ENCODE results near the gene FAM222B.

- TF ChIP-seq, protein P1, sequence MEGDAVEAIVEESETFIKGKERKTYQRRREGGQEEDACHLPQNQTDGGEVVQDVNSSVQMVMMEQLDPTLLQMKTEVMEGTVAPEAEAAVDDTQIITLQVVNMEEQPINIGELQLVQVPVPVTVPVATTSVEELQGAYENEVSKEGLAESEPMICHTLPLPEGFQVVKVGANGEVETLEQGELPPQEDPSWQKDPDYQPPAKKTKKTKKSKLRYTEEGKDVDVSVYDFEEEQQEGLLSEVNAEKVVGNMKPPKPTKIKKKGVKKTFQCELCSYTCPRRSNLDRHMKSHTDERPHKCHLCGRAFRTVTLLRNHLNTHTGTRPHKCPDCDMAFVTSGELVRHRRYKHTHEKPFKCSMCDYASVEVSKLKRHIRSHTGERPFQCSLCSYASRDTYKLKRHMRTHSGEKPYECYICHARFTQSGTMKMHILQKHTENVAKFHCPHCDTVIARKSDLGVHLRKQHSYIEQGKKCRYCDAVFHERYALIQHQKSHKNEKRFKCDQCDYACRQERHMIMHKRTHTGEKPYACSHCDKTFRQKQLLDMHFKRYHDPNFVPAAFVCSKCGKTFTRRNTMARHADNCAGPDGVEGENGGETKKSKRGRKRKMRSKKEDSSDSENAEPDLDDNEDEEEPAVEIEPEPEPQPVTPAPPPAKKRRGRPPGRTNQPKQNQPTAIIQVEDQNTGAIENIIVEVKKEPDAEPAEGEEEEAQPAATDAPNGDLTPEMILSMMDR (IDR thresholded peaks at IDR 0.05), result no peak
- no peak for TF ChIP-seq EP300 (IDR thresholded peaks at IDR 0.05; ENCODE audit: low read depth)
- no peak for TF ChIP-seq POLR2A (IDR thresholded peaks at IDR 0.05)
Measured at GRCh38 chr17:28777178-28777577, 65.4 kb downstream of the FAM222B start.
